ENCODE results near the gene ELMO1. TPM values are rescaled to one million over a fixed set of nuclear protein-coding genes. Genes with fewer than 3 reads are reported as not detected.

Gene ELMO1
- polyA plus RNA-seq, 2 of the 4 experiments (the other 2 are of a cell fraction) = 2.3 to 6.1 TPM

- TF ChIP-seq HOXB13 (CRISPR knock-in tag; IDR thresholded peaks at IDR 0.05; ENCODE audit: low read depth) (no peak), ZSCAN20 (CRISPR knock-in tag; IDR thresholded peaks at IDR 0.05) (no peak), CEBPB (IDR thresholded peaks at IDR 0.05) (no peak)
- TF ChIP-seq, protein P1, sequence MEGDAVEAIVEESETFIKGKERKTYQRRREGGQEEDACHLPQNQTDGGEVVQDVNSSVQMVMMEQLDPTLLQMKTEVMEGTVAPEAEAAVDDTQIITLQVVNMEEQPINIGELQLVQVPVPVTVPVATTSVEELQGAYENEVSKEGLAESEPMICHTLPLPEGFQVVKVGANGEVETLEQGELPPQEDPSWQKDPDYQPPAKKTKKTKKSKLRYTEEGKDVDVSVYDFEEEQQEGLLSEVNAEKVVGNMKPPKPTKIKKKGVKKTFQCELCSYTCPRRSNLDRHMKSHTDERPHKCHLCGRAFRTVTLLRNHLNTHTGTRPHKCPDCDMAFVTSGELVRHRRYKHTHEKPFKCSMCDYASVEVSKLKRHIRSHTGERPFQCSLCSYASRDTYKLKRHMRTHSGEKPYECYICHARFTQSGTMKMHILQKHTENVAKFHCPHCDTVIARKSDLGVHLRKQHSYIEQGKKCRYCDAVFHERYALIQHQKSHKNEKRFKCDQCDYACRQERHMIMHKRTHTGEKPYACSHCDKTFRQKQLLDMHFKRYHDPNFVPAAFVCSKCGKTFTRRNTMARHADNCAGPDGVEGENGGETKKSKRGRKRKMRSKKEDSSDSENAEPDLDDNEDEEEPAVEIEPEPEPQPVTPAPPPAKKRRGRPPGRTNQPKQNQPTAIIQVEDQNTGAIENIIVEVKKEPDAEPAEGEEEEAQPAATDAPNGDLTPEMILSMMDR (IDR thresholded peaks at IDR 0.05) = no peak
- no peak overlapping the region for H3K4me2 ChIP-seq
- ChIA-PET POLR2A (no interaction called here), CTCF (interaction anchor here (1.0 kb wide), 1 partner anchor 33 kb away, joined by 4 read pairs; no protein-coding TSS in a partner anchor)
- DNase-seq (ENCODE audit: low read depth in 1 of 2, low spot score in 1 of 2) (no peak), ATAC-seq (no peak), FAIRE-seq (no peak)
- 14% methylated on average over 1 of the region's 1 CpG for WGBS (ENCODE audit: missing lambda C conversion rate)
- H3K4me1 ChIP-seq = no peaks in the 10 kb centered on the region
- no peaks in the 10 kb centered on the region for H3K9me3 ChIP-seq
- H3K4me3 ChIP-seq = no peak overlapping the region
- no peak overlapping the region for H3K27ac ChIP-seq
Observed at GRCh38 chr7:37462138-37462537, 13.5 kb upstream of the ELMO1 start.

DNA sequence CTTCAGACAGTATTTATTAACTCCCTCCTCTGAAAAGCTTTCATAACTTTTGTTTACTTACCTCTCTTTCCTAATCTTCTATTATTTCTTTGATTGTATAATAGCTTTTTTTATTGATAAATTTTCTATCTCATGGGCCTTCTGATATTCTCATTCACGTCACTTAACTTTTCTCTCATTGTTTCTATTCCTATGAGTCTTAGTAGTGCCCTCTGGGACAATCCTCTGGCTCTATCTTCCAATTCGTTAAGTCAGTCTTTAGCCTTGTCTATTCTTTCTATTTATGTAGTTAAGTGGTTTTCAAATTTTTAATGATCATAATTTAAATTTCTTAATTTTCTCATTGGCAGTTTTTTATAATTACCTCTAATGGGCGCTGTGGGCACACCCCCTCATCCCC is 6.4 kb upstream of the ELMO1 start:
- WGBS (ENCODE audit: missing lambda C conversion rate) = 49% methylated on average over 3 of the region's 3 CpGs
- DNase-seq (ENCODE audit: low read depth in 1 of 2, low spot score in 1 of 2) = no peak
- POLR2A ChIA-PET = no interaction called here
- TF ChIP-seq FOSB (CRISPR knock-in tag; IDR thresholded peaks at IDR 0.05) = no peak
- TF ChIP-seq ZC3H11A (IDR thresholded peaks at IDR 0.05) = no peak
- no peak for TF ChIP-seq JUN (IDR thresholded peaks at IDR 0.05)
- TF ChIP-seq ESRRA (IDR thresholded peaks at IDR 0.05; ENCODE audit: borderline replicate concordance, low read length) = no peak
- no peak for TF ChIP-seq GATA3 (IDR thresholded peaks at IDR 0.05; ENCODE audit: borderline replicate concordance)
- no peak for TF ChIP-seq HEYL (CRISPR knock-in tag; IDR thresholded peaks at IDR 0.05)
- no peak for TF ChIP-seq PHF8 (IDR thresholded peaks at IDR 0.05; ENCODE audit: borderline replicate concordance, low read depth)
- TF ChIP-seq CHD4 (IDR thresholded peaks at IDR 0.05; ENCODE audit: borderline replicate concordance) = no peak
- no peak for TF ChIP-seq KDM1A (IDR thresholded peaks at IDR 0.05; ENCODE audit: low read depth)
- TF ChIP-seq RAD21 (conservative IDR thresholded peaks at IDR 0.05 in 1 of 2, IDR thresholded peaks at IDR 0.05 in 1 of 2) = no peak
- TF ChIP-seq CBX8 (IDR thresholded peaks at IDR 0.05) = no peak
- no peak for TF ChIP-seq MAZ (IDR thresholded peaks at IDR 0.05; ENCODE audit: borderline replicate concordance, low read depth, low read length)
- no peak for TF ChIP-seq NR3C1 (IDR thresholded peaks at IDR 0.05)
- TF ChIP-seq SREBF2 (IDR thresholded peaks at IDR 0.05) = no peak
- TF ChIP-seq, protein P2, sequence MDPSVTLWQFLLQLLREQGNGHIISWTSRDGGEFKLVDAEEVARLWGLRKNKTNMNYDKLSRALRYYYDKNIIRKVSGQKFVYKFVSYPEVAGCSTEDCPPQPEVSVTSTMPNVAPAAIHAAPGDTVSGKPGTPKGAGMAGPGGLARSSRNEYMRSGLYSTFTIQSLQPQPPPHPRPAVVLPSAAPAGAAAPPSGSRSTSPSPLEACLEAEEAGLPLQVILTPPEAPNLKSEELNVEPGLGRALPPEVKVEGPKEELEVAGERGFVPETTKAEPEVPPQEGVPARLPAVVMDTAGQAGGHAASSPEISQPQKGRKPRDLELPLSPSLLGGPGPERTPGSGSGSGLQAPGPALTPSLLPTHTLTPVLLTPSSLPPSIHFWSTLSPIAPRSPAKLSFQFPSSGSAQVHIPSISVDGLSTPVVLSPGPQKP (IDR thresholded peaks at IDR 0.05; ENCODE audit: low read depth, low read length) = no peak
- TF ChIP-seq, protein P1 (IDR thresholded peaks at IDR 0.05) = no peak
- TF ChIP-seq SMC3 (IDR thresholded peaks at IDR 0.05) = no peak
- TF ChIP-seq FOSL2 (IDR thresholded peaks at IDR 0.05) = no peak
- no peak for TF ChIP-seq FOSL2 (CRISPR knock-in tag; IDR thresholded peaks at IDR 0.05)
- H3K4me2 ChIP-seq = no peak overlapping the region
- CTCF ChIA-PET = interaction anchor here (0.6 to 1.7 kb wide), 3 partner anchors 9 to 220 kb away, joined by 3 to 7 read pairs (median 3); no protein-coding TSS in a partner anchor
- no peak for FAIRE-seq
- no peak overlapping the region for H3K27ac ChIP-seq
- ATAC-seq = no peak
- H3K9me3 ChIP-seq = no peaks in the 10 kb centered on the region; the same call in 2 of the 3 replicates
- H3K4me1 ChIP-seq = no peaks in the 10 kb centered on the region
- H3K4me3 ChIP-seq = no peak overlapping the region

Measured in A549 (cell line).